ENCODE data around the gene FBLN7.
A peak's percentile ranks its signal among the peaks of the same experiment; 100 is the strongest.

Gene FBLN7

DNA sequence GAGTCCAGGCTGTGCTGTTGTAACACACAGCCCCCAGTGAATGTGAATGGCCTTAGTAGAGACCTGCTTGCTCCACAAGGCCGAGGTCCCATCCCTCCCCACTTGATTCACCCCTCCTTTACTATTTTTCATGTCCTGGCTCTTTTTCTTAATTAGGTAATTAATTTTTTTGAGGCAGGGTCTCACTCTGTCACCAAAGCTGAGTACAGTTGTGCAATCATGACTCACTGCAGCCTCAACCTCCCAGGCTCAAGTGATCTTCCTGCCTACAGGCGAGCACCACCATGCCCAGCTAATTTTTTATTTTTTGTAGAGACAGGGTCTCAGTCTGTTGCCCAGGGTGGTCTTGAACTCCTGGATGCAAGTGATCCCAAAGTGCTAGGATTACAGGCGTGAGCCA lies 19.3 kb downstream of the FBLN7 start:
- DNase-seq = peak in 2 of 3 donors; percentile 40 to 44

DNA sequence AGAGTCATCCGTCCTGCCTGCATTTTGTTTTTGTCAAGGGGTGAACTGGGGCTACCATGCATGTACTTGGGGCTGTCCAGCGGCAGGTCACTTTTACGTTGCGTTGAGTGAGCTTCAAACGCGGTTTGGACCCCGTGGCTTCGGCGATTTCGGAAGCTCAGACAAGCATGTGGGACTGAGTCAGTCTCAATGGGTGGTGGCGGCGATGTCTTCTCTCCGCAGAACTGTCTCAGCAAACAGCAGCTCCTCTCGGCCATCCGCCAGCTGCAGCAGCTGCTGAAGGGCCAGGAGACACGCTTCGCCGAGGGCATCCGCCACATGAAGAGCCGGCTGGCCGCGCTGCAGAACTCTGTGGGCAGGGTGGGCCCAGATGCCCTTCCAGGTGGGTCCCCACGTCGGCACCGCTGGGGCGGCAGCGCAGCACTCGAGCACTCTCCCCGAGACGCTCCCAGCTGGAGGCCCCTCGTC lies 21.3 kb downstream of the FBLN7 start:
- DNase-seq = no peak

DNA sequence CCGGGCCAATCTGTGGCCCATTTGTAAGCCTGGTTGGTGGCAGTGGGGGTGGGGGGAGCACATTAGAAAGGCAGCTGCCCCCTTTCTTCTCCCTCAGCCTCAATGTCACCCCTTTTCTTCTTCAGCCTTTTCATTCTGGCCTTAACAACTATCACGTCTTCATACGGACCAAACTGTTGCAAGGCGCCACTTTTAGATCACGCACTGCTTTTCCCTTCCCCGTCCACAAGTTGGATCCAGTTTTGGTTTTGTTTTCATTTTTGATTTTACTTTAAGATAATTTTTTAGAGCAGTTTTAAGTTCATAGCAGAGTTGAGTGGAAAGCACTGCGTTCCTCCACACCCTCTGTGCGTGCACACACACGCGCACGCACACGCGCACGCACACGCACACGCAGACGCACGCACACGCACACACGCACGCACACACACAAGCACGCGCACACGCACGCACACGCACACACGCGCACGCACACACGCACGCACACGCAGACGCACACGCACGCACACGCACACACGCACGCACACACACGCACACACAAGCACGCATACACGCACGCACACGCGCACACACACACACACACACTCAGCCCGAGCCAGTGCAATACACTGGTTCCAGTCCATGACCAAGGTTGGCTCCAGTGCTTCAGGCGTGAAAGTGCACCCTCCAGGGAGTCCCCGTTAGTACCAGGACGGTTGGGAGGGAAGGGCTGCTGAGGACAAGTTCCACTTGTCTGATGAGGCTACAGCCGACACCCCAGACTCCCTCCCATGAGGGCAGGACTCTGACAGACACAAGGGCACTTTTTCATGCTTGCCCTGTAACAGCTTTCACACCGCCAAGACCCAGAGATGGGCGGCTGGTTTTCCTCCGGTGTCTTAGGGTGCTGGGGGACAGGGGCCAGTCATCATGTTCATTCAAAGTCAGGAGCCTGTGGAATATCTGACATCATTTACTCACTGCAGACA lies 22.4 kb downstream of the FBLN7 start:
- no peak for DNase-seq

DNA sequence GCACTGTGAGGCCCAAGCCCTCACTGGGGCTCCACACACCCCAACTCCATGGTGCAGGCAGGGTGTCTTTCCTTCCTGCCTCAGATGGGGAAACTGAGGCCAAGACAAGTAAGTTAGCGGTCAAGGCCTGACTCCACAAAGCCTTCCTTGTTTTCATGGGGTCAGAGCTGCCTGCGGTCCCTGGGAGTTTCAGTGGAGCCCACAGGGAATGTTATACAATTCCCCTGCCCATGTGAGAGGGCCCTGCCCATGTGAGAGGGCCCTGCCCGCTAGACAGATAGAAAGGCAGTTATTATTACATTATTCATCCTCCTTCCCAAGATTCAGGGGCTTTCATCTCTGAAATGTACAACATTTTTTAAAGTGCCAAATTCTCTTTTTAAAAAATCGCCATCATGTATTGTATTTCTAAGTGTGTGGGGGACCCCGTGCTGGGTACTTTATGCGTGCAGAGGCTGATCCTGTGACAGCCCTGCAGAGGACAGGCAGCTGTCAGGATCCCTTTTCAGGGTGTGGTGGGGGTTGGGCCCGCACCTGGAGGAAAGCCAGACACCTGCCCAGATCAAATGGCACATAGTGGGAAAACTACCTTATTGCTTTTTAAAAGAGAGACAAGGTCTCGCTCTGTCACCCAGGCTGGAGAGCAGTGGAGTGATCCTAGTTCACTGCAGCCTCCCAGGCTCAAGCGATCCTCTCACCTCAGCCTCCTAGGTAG lies 23.4 kb downstream of the FBLN7 start:
- no peak for DNase-seq

DNA sequence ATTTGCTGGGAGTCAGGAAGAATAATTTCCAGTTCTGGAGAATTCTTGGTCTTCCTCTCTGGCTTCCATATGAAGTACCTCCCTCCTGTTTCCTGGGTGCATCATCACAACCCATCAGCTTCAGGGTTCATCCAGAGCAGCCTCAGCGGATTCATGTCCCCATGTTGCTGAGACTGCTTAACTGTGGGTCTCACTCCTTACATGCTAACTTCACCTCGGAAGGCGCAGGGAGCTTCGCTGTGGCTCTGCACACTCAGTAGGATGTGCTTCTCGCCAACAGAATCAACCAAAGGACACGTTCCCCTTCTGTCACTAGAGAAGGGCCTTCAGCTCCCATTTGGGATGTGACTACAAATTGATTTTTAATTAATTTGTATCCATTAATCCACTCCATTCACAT lies 24.2 kb downstream of the FBLN7 start:
- no peak for DNase-seq

DNA sequence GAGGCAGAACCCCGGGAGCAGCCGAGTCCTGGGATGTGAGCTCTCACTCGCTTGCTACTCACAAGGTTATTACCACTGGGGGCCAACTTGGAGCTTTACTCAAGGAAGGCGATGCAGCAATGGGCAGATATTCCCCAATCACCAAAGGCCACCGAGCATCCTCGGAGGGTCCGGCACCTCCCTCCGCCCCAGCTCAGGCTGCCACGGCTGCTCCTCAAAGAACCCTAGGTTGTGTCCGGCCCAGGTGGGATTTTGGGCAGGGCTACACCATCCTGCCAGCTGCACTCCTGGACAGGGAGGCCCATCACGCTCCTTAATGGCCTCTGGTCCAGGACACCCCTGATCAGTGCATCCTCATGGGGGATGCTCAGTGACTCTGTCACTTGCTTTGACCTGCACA lies 24.8 kb downstream of the FBLN7 start:
- DNase-seq = no peak

DNA sequence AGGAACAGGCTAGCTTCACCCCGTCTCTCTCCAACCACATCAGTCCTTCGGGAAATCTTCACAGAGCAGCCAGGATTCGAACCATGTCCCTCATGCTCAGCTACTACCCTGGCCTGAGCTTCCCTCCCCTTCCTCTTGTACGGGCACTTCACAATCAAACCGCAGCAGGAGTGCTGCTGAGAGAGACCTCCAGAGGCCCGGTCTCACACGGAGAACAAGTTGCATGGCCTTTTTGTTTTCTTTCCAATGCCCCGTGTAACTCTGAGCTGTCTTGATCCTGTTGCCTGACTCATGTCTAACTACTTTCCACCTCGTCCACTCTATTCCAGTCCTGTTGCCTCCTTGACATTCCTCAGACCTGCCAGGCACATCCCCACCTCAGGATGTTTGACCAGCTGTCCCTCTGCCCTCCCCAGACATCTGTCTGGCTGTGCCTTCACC lies 25.4 kb downstream of the FBLN7 start:
- no peak for DNase-seq

DNA sequence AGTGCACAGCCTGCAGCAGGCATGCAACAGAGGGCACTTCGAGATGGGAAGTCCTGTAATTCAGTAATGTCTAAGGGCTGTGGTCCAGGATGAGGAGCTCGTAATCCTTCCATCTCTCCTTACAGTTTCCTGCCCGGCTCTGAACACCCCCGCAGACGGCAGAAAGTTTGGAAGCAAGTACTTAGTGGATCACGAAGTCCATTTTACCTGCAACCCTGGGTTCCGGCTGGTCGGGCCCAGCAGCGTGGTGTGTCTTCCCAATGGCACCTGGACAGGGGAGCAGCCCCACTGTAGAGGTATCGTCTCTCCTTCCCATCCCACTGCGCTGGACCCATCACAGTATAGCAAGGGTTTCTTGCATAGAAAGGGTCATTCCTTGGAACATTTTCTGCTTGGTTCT lies 26.7 kb downstream of the FBLN7 start:
- no peak for DNase-seq

DNA sequence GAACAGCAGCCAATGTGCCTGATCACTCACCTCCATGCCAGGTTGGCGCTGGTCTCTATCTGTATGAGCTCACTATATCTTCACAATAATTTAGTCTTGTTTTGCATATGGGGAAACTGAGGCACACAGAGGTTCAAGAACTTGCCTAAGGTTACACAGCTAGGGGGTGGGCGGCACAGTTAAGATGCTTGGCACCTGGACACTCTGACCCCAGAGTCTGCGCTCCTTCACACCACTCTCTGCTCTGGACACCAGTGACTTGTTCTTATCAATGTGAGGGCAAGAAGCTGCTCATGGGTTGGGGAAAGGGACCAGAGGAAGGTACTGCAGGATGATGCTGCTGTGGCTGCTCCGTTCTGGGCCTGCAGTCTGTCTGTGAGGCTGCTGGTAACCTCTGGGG lies 27.1 kb downstream of the FBLN7 start:
- no peak for DNase-seq

DNA sequence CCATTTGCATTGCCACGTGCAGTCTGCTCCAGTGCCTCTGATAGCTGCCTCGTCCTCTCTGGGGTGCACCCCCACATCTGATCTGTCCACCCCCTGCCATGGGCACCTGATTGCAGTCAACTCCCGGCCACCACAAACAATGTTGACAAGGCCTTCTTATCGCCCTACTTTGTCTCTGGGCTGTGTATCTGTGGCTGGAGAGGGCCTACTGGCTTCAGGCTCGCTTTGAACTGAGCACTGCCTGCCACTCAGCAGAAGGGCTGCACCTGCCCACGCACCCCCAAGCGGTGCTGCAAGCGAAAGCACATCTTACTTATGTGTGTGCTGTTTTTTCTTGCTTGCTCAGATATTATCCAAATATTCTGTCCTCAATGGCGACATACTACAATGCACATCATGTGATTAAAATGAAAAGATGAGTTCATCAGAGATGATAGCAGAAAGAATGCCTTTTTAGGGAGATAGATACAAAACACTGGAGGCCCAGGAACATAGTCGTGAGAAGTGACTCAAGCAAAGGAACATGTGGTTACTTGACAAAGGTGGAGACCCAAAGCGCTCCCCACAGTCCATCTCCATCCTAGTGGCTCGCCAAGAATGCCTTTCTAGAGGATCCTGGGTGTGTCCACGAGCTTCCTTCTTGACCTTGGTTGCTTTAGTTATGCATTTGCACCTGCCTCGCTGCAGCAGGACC lies 28.8 kb downstream of the FBLN7 start:
- no peak for DNase-seq

DNA sequence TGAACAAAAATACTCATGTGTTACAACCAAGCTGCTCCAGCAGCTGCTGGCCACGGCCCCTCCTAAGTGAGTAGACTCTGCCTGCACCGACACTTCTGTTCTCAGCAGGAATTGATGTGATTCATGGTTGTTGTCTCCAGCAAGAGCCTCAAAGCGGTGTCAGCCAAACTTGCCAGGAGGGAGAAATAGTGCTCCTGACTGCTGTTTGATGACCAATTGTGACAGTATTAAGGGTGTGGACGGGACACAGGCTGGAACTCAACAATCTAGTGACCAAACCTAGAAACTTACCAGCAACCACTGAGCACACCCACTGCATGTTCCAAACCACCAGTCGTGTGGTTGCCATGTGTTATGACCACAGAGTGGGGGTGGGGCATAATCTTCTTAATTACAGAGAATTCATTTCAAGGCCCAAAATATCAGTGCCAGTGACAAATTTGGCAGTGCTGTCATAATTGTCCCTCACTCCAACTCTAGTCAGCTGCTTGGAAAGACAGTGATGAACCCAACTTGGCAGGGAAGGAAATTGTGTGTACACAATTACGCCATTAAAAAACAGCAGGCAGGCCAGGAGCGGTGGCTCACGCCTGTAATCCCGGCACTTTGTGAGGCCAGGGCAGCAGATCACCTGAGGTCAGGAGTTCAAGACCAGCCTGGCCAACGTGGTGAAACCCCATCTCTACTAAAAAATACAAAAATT lies 30.4 kb downstream of the FBLN7 start:
- DNase-seq = no peak

DNA sequence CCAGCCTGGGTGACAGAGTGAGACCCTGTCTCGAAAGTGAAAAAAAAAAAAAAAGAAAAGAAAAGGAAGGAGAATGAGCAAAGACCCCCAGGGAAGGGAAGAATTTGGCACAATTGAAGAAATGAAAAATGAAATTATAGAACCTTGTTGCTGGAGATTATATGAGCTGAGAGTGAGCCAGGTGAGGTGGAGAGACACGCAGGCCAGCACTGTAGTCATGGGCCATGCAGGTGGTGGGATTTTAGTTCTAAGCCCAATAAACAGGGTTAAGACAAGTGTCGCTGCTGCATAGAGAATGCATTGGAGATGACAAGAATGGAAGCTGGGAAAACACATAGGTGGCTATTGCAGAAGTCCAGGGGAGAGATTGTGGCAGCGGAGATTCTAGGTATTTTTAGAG lies 32.3 kb downstream of the FBLN7 start:
- DNase-seq = no peak

DNA sequence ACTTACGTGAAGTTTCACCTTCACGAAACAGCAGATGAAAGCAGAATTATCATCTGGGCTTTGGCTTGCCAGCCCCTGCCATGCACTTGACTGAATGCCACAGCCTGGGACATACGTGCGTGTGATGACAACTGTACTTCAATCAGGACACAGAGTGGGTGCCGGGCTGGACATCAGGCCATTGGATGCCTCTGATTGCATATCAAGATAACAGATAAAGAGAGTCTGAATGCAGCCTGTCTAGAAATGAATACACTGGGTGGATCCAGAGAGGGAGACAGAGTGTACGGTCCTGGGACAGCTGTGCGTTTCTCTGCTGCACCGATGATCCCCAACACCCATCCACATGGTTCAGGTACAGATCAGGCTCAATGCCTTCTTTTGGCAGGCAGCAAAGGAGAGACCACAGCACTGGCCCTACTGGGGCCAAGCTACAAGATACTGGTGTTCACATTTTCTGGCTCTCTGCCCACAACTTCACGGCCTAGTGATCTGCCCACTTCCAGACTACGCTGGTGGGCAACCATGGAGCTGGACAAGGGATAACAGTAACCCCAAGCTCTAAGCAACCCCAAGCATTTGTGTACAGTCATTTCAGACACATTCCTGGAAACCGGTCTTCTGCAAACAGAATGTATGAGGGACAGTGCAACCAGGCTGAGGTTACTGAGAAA lies 35.6 kb downstream of the FBLN7 start:
- DNase-seq = no peak

DNA sequence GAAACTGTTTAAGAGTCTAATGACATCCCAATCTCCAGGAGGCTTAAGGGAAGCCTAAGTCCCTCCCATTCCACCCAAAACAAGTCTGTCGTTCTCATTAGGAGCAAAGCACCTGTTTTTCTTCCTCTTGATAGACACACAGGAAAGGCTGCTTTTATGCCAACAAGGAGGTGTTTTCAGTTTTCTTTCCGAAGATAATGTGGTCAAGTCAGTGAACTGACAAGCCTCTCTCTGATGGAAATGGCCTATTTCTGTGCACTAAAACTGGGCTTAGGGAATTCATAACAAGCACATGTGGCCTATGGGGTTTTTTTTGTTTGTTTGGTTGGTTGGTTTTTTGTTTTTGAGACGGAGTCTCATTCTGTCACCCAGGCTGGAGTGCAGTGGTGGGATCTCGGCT lies 36.2 kb downstream of the FBLN7 start:
- no peak for DNase-seq

DNA sequence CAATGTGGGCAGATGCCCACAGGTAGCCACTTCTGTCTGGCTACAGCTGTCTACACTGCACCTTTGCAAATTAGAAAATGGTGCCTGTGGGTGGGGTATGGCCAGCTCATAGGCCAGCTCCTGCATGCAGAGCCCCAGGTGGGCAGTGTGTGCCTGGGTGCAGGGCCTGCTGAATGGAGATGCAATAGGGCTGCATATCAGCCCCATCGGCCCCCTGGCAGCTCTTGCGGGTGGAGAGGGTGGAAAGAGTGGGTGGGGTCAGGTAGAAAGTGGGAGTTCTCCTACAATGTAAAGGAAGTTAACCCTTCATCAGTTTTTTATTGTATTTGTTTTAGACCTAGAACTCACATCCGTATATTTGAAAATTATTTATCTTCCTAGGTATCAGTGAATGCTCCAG lies 37.1 kb downstream of the FBLN7 start:
- no peak for DNase-seq

DNA sequence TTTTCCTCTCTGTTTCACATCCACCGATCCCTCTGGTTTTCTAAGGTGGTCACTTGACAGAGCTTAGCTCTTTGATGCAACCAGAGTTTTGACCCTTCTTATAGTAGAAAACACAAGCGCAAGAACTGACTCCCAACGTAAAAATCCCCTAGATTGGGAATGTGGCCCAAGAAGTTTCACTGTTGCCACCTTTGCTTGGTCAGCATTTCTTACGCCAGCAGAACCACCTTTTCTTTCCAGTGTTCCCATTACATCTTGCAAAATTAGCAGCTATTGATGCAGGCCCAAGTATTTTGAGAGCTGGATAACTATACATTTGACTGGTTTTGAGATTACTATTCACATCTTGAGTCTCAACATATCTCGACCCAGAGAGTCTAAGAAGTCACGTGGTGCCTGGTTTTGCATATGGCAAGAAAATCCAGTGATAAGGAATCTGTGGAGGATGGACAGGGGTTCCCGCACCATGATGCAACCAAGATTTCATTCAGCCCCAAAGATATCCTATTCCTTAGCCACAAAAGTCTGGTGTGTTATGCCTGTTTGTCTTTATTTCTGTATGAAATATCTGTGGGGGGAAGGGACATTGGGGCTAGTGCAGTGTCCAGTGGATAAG lies 37.9 kb downstream of the FBLN7 start:
- DNase-seq = no peak

DNA sequence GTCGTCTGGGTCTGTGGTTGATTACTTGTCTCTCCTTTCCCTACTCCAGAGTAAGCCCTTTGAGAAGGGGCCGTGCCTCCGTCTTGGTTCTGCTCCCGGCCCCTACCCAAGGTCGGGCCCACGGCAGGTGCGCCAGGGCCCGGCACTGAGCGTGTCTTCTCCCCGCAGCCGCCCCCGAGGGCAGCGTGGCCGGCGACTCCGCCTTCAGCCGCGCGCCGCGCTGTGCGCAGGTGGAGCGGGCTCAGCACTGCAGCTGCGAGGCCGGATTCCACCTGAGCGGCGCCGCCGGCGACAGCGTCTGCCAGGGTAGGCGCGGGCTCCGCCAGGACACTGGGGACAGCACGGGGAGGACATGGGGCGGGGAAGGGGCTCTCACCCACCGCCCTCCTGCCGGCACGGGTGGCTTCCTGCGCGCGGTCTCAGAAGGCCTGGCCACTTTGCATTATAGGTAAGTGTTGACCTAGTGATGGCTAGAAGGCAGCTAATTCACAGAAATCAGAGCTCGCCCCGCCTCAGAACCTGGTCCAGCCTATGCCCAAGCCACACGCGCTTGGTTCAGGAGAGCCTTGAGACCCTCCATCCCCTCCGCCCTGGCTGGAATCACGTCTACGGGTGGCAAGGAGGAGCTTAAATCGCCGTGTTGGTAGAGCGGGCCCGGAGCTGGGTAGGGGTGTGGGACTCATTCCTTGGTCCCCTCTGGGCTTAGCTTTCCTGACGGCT lies 43.5 kb downstream of the FBLN7 start:
- DNase-seq = no peak

DNA sequence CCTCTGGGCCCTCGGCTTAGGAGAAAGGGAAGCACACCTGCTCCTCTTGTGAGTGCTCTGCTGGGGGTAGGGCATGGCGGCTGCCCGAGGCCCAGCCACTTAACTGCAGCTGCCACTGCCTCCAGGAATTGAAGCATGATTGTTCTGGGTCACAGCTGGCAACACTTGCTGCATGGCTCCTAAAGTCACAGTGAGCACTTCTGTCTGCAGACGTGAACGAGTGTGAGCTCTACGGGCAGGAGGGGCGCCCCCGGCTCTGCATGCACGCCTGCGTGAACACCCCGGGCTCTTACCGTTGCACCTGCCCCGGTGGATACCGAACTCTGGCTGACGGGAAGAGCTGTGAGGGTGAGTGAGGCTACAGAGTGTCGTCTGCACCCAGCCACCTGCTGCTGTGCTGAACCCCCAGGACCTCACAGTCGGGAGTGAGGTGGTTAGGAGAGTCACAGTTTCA lies 44.4 kb downstream of the FBLN7 start:
- no peak for DNase-seq

DNA sequence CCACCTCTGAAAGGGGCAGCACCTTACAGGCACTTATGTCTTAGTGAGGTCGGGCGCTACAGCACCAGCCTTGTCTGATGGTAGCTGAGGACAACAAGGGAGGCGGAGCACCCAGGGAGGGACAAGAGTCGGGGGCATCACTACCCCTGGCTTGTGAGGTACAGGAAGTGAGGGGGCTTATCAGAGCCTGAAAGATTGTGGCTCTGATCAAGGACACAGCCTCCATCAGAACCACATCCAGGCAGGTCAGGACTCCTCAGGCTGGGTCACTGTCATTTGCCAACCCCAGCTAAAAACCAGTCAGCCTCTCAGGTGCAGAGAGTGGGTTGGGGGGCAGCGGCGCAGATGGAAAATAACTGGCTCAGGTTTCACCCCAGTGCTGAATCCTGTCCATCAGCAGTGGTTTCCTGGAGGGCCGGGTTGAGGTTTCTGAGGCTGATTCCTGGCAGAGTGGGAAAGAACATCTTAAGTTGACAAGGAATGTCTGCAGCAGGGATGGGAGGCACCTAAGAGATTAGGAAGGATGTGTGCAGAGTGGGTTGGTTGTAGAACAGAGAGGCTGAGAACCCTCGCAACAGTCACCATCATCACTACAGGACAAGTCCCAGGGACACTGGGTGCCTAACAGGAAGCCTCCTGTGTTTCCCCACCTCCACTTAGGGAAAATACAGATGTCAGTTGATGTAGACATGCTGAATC lies 45.3 kb downstream of the FBLN7 start:
- peak in 2 of 3 donors; percentile 2 to 10 for DNase-seq

DNA sequence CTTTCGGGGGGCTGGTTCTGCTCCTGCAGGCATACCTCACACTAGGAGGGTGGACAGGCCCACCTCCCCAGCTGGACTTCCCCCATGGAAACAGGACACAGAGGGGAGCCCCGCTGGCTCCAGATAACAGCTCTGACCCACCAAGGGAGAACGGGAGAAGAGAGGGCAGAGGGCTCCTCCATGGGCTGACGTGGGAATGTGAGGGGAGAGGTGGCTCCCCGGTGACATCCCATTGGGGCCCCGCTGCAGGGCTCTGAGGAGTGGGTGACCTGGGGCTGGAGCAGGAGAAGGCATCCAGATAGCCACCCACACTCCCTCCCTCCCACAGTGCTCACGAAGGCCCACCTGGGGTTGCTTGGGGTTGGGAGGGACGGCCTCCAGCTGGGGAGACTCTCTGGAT lies 45.9 kb downstream of the FBLN7 start:
- no peak for DNase-seq
